Activated CD4-positive, alpha-beta T cell treated with anti-CD3 and anti-CD28 coated beads, Interleukin-10, Interleukin-2, amounts not matched to agents 100 ng/mL and 50 ng/mL, durations not matched to agents 16 hours and 8 hours (primary cell): ENCODE results near the gene SLC6A13.

Experiments
- DNase-seq: peaks from one replicate; pipeline ENCODE4 v3.0.0-alpha.2; 2020

SLC6A13 gene

GRCh38 chr12:175759-176158, 86.9 kb downstream of the SLC6A13 start:
- no peak for DNase-seq

GRCh38 chr12:175250-175649, 87.4 kb downstream of the SLC6A13 start:
- DNase-seq, result no peak

GRCh38 chr12:174596-174995, 88.0 kb downstream of the SLC6A13 start:
- no peak for DNase-seq

GRCh38 chr12:174124-174523, 88.5 kb downstream of the SLC6A13 start:
- no peak for DNase-seq

GRCh38 chr12:172732-173161, 89.9 kb downstream of the SLC6A13 start:
- DNase-seq, result no peak

GRCh38 chr12:171743-172676, 90.6 kb downstream of the SLC6A13 start:
- DNase-seq, result no peak

GRCh38 chr12:171276-171675, 91.4 kb downstream of the SLC6A13 start:
- no peak for DNase-seq
